SK-N-MC (cell line): ENCODE results near the gene CLCNKA.
"Not testable (repeated sequence)": the region's sequence is repeated elsewhere in the genome, so short reads cannot be mapped to it uniquely, and the experiment has no call there.

Source experiments
- DNase-seq: peaks from one replicate; pipeline ENCODE4 v3.0.0-alpha.2; 2011; ENCODE audit warnings: low read depth, low spot score
- H3K27ac ChIP-seq: fragments of 200-600 bp; sonication (generic); 2 replicates; pipeline ENCODE4 v1.5.1; 2016; ENCODE audit warnings: mixed run types
- H3K36me3 ChIP-seq: fragments of 200-600 bp; sonication (generic); 2 replicates; pipeline ENCODE4 v1.6.1; 2017; ENCODE audit warnings: antibody characterized with exemption, low read length, mixed read lengths; ENCODE audit not compliant: insufficient read depth
- H3K4me3 ChIP-seq: fragments of 200-600 bp; sonication (generic); 2 replicates; pipeline ENCODE4 v1.5.1; 2016
- H3K9ac ChIP-seq: fragments of 200-600 bp; sonication (generic); 2 replicates; pipeline ENCODE4 v1.8.0; 2017; ENCODE audit warnings: mixed run types, mixed read lengths; ENCODE audit not compliant: insufficient read length
- H3K9me3 ChIP-seq: fragments of 200-600 bp; sonication (generic); 2 replicates; pipeline ENCODE4 v1.6.1; 2017; ENCODE audit warnings: low read depth, mild to moderate bottlenecking, antibody characterized with exemption, low read length, moderate library complexity, mixed read lengths
- EZH2 ChIP-seq: fragments of 200-600 bp; sonication (generic); IDR thresholded peaks from one replicate; pipeline ENCODE4 v1.6.1; 2017; ENCODE audit warnings: antibody characterized with exemption
- FOXP2 ChIP-seq: optimal IDR thresholded peaks from 2 replicates; pipeline ENCODE3; 2011; ENCODE audit warnings: mild to moderate bottlenecking, moderate library complexity; ENCODE audit not compliant: insufficient read depth; ENCODE audit errors: extremely low read length, control extremely low read depth
- POLR2AphosphoS5 ChIP-seq: IDR thresholded peaks from 2 replicates; pipeline ENCODE4 v1.6.1; 2012; ENCODE audit warnings: mild to moderate bottlenecking, low read depth, low read length, borderline replicate concordance

CLCNKA gene

GRCh38 chr1:16061266-16061665 is 39.4 kb downstream of the CLCNKA start:
- Histone ChIP-seq H3K9ac (no peak overlapping the region), H3K36me3 (no peaks in the 10 kb centered on the region), H3K27ac (no peak overlapping the region), H3K4me3 (no peak overlapping the region), H3K9me3 (no peaks in the 10 kb centered on the region)
- TF ChIP-seq FOXP2 (no peak), EZH2 (no peak), POLR2AphosphoS5 (no peak)
- DNase-seq, result no peak

DNA sequence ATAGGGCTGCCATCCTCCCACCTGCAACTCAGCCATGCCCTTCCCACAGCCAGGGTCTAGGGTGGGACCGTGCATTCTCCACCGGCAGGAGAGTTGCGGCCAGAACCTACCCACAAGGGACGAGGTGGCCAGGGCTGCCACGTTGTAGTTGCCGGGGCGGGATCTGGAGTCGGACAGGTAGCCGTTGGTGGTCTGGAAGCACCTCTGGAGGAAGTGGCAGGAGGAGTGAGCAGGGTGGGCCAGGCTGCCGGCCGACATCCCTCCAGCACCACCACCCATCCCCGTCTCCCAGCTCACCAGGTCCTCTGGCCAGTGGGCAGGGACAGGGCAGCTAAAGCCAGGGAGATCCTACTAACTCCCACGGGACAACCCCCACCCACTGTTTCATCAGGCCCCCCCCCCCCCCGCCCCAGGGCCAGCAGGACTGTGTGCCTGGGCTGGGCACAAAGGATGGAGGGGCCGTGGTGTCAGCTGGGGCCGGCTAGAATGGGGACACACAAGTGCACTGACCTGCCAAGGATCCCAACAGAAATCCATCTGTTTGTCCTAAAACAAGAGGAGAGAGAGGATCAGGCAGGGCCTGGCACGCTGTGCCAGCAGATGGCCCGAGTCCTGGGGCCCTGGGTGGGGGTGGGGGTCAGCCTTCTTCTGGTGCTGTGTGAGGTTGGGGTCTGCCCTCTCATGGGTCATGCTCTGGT is 40.3 kb downstream of the CLCNKA start:
- not testable (repeated sequence) for H3K9me3 ChIP-seq, H3K36me3 ChIP-seq, H3K27ac ChIP-seq, H3K4me3 ChIP-seq, DNase-seq, H3K9ac ChIP-seq

- not testable (repeated sequence) for H3K27ac ChIP-seq, H3K36me3 ChIP-seq, H3K4me3 ChIP-seq, H3K9me3 ChIP-seq, H3K9ac ChIP-seq, DNase-seq
Observed at GRCh38 chr1:16062687-16063075, 40.8 kb downstream of the CLCNKA start.

GRCh38 chr1:16063226-16063829 is 41.5 kb downstream of the CLCNKA start:
- H3K4me3 ChIP-seq, result no peak overlapping the region
- no peaks in the 10 kb centered on the region for H3K36me3 ChIP-seq
- no peak overlapping the region for H3K9ac ChIP-seq
- no peaks in the 10 kb centered on the region for H3K9me3 ChIP-seq
- no peak for DNase-seq
- no peak for TF ChIP-seq EZH2
- TF ChIP-seq FOXP2, result no peak
- TF ChIP-seq POLR2AphosphoS5, result no peak
- no peak overlapping the region for H3K27ac ChIP-seq

GRCh38 chr1:16063921-16064320 is 42.1 kb downstream of the CLCNKA start:
- no peak overlapping the region for H3K27ac ChIP-seq
- DNase-seq, result no peak
- H3K9me3 ChIP-seq, result no peaks in the 10 kb centered on the region
- H3K9ac ChIP-seq, result no peak overlapping the region
- no peak for TF ChIP-seq POLR2AphosphoS5
- no peak for TF ChIP-seq EZH2
- no peak for TF ChIP-seq FOXP2
- no peak overlapping the region for H3K4me3 ChIP-seq
- no peaks in the 10 kb centered on the region for H3K36me3 ChIP-seq

- H3K9ac ChIP-seq, result no peak overlapping the region
- no peak for TF ChIP-seq EZH2
- no peak for TF ChIP-seq FOXP2
- no peak for TF ChIP-seq POLR2AphosphoS5
- DNase-seq, result no peak
Observed at GRCh38 chr1:16064536-16065268, 42.9 kb downstream of the CLCNKA start.

GRCh38 chr1:16065269-16065576 is 43.4 kb downstream of the CLCNKA start:
- Histone ChIP-seq H3K27ac (no peak overlapping the region), H3K36me3 (no peaks in the 10 kb centered on the region), H3K4me3 (no peak overlapping the region), H3K9me3 (no peaks in the 10 kb centered on the region), H3K9ac (no peak overlapping the region)
- DNase-seq, result no peak
- TF ChIP-seq FOXP2 (no peak), POLR2AphosphoS5 (no peak), EZH2 (no peak)

More at GRCh38 chr1:16064536-16065268, 42.9 kb downstream of the CLCNKA start:
- no peak overlapping the region for H3K27ac ChIP-seq
- H3K9me3 ChIP-seq, result no peaks in the 10 kb centered on the region
- no peak overlapping the region for H3K4me3 ChIP-seq
- H3K36me3 ChIP-seq, result no peaks in the 10 kb centered on the region

GRCh38 chr1:16066245-16066644 is 44.4 kb downstream of the CLCNKA start:
- Histone ChIP-seq H3K9ac (no peak overlapping the region), H3K4me3 (no peak overlapping the region), H3K27ac (no peak overlapping the region), H3K9me3 (no peaks in the 10 kb centered on the region), H3K36me3 (no peaks in the 10 kb centered on the region)
- TF ChIP-seq FOXP2 (no peak), POLR2AphosphoS5 (no peak), EZH2 (no peak)
- no peak for DNase-seq

- no peak overlapping the region for H3K27ac ChIP-seq
Observed at GRCh38 chr1:16067127-16067768, 45.4 kb downstream of the CLCNKA start.

More at GRCh38 chr1:16067127-16067768, 45.4 kb downstream of the CLCNKA start:
- Histone ChIP-seq H3K9ac (no peak overlapping the region), H3K9me3 (no peaks in the 10 kb centered on the region), H3K4me3 (no peak overlapping the region), H3K36me3 (no peaks in the 10 kb centered on the region)
- TF ChIP-seq FOXP2 (no peak), EZH2 (no peak), POLR2AphosphoS5 (no peak)
- DNase-seq, result no peak
